Measurements from ENCODE around the gene CPHXL2.
A peak's percentile ranks its signal among the peaks of the same experiment; 100 is the strongest.

CPHXL2 gene

GRCh38 chr16:75640598-75640997 lies 36.2 kb downstream of the CPHXL2 start:
- DNase-seq (ENCODE audit: low read depth): no peak

- DNase-seq (ENCODE audit: low read depth): no peak
Measured at GRCh38 chr16:75635036-75635435, 41.8 kb downstream of the CPHXL2 start.

GRCh38 chr16:75632857-75633256 lies 44.0 kb downstream of the CPHXL2 start:
- no peak for DNase-seq (ENCODE audit: low read depth)

GRCh38 chr16:75630052-75630451 lies 46.8 kb downstream of the CPHXL2 start:
- DNase-seq (ENCODE audit: low read depth): no peak

GRCh38 chr16:75629132-75629531 lies 47.7 kb downstream of the CPHXL2 start:
- DNase-seq (ENCODE audit: low read depth): no peak

- DNase-seq (ENCODE audit: low read depth): no peak
Measured at GRCh38 chr16:75628351-75628750, 48.5 kb downstream of the CPHXL2 start.

GRCh38 chr16:75627851-75628250 lies 49.0 kb downstream of the CPHXL2 start:
- peak; percentile 59 for DNase-seq (ENCODE audit: low read depth)

GRCh38 chr16:75626806-75627205 lies 50.0 kb downstream of the CPHXL2 start:
- no peak for DNase-seq (ENCODE audit: low read depth)

GRCh38 chr16:75624921-75625334 lies 51.9 kb downstream of the CPHXL2 start:
- DNase-seq (ENCODE audit: low read depth): no peak

- peak; percentile 90 for DNase-seq (ENCODE audit: low read depth)
Measured at GRCh38 chr16:75622761-75623605, 53.8 kb downstream of the CPHXL2 start, which contains the start of gene ADAT1. Gene ADAT1 (minus strand): TSS chr16:75623281. CDS start chr16:75620799, 2,482 bp downstream.

GRCh38 chr16:75621170-75621477 lies 55.7 kb downstream of the CPHXL2 start:
- DNase-seq (ENCODE audit: low read depth): peak; percentile 52

- DNase-seq (ENCODE audit: low read depth): peak; percentile 63
Measured at GRCh38 chr16:75620326-75621169, 56.3 kb downstream of the CPHXL2 start.

GRCh38 chr16:75618780-75619179 lies 58.0 kb downstream of the CPHXL2 start:
- DNase-seq (ENCODE audit: low read depth): no peak

- DNase-seq (ENCODE audit: low read depth): no peak
Measured at GRCh38 chr16:75617121-75617520, 59.7 kb downstream of the CPHXL2 start.

GRCh38 chr16:75616521-75617010 lies 60.2 kb downstream of the CPHXL2 start:
- DNase-seq (ENCODE audit: low read depth): no peak

GRCh38 chr16:75615619-75616018 lies 61.2 kb downstream of the CPHXL2 start:
- DNase-seq (ENCODE audit: low read depth): no peak

GRCh38 chr16:75614066-75614897 lies 62.5 kb downstream of the CPHXL2 start:
- DNase-seq (ENCODE audit: low read depth): no peak
